ENCODE results near the gene GPR176.

GPR176 gene

DNA sequence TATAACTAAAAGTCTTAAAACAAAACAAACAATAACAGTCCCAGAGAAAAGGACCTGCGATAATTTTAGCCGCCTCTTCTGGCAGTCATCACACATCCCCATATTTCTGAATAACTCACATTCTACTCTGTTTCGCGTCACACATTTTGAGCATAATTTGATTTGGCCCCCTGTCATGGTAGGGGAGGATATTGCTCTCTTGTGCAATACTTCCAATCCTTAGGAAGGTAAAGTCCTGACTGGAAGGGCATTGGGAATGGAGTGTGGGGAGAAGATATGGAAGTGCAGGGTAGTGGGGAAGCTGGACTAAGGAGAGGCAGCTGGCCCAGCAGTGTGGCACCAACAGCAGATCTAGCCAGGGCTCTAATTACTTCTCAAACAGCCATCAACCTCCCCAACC is 126.1 kb downstream of the GPR176 start:
- TF ChIP-seq CTCF (IDR thresholded peaks at IDR 0.05; ENCODE audit: low read depth, low read length) = no peak
- no peak for DNase-seq (ENCODE audit: extremely low read depth, low read depth)

- no peak for DNase-seq (ENCODE audit: extremely low read depth, low read depth)
Measured at GRCh38 chr15:39792844-39793335, 127.2 kb downstream of the GPR176 start.

GRCh38 chr15:39792025-39792843 is 127.8 kb downstream of the GPR176 start:
- TF ChIP-seq CTCF (IDR thresholded peaks at IDR 0.05; ENCODE audit: low read depth, low read length) = no peak
- DNase-seq (ENCODE audit: extremely low read depth, low read depth) = no peak

More at GRCh38 chr15:39792844-39793335, 127.2 kb downstream of the GPR176 start:
- TF ChIP-seq CTCF (IDR thresholded peaks at IDR 0.05; ENCODE audit: low read depth, low read length) = no peak

DNA sequence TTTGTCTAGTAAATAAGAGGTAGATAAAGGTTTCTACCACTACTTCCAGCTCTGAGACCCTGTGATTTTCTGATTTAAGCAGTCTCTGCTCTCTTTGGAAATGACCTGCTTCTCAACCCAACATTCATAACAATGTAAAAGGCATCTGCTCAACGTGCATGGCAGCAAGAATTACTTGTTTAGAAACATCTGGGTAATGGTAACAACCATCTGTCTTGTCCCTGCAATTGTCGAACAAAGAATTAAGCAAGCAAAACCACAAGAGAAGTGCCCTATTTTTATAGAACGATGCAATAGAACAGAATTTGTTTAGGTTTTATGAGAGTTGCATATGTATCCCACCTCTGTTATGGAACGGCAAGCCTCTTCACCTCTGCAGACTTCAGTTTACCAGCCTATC is 130.3 kb downstream of the GPR176 start:
- no peak for TF ChIP-seq CTCF (IDR thresholded peaks at IDR 0.05; ENCODE audit: low read depth, low read length)
- DNase-seq (ENCODE audit: extremely low read depth, low read depth) = no peak

GRCh38 chr15:39788800-39789565 is 131.1 kb downstream of the GPR176 start:
- no peak for DNase-seq (ENCODE audit: extremely low read depth, low read depth)
- no peak for TF ChIP-seq CTCF (IDR thresholded peaks at IDR 0.05; ENCODE audit: low read depth, low read length)

DNA sequence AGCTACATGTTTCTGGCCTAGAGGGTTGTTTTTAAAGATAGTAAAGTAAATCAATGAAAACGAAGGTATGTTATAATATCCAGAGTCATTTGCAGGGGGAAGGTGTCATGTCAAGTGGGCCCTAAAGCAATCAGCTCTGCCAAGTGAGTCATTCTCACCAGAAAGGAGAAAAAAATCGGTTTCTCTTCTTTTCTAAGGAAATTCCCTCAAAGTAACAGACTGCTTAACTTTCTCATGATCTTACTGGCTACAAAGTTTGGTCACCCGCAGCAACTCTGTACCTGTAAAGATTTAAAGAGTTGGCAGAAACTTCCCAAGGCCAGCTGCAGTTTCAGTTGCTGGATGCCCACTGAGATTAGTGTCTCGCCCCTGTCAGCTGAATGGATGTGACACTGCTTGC is 132.0 kb downstream of the GPR176 start:
- DNase-seq (ENCODE audit: extremely low read depth, low read depth) = no peak

More for the DNA sequence above, 132.0 kb downstream of the GPR176 start:
- no peak for TF ChIP-seq CTCF (IDR thresholded peaks at IDR 0.05; ENCODE audit: low read depth, low read length)
